HG03196 (cell line): Measurements from ENCODE around the gene MTMR4.
"Not testable (repeated sequence)": the region's sequence is repeated elsewhere in the genome, so short reads cannot be mapped to it uniquely, and the experiment has no call there.

Experiments used
- ATAC-seq: cut with Tn5 transposase; IDR thresholded peaks from one replicate; pipeline ENCODE4 v1.9.1; 2021; ENCODE audit not compliant: unreplicated experiment

Gene MTMR4

GRCh38 chr17:58527306-58527705 is 12.9 kb upstream of the MTMR4 start:
- no peak for ATAC-seq

GRCh38 chr17:58525239-58525638 is 10.8 kb upstream of the MTMR4 start:
- ATAC-seq, result no peak

- no peak for ATAC-seq
Measured at GRCh38 chr17:58521680-58522079, 7.2 kb upstream of the MTMR4 start.

GRCh38 chr17:58520843-58521430 is 6.5 kb upstream of the MTMR4 start:
- ATAC-seq, result no peak

GRCh38 chr17:58517928-58518609 is 3.6 kb upstream of the MTMR4 start:
- ATAC-seq, result peak; percentile 81

DNA sequence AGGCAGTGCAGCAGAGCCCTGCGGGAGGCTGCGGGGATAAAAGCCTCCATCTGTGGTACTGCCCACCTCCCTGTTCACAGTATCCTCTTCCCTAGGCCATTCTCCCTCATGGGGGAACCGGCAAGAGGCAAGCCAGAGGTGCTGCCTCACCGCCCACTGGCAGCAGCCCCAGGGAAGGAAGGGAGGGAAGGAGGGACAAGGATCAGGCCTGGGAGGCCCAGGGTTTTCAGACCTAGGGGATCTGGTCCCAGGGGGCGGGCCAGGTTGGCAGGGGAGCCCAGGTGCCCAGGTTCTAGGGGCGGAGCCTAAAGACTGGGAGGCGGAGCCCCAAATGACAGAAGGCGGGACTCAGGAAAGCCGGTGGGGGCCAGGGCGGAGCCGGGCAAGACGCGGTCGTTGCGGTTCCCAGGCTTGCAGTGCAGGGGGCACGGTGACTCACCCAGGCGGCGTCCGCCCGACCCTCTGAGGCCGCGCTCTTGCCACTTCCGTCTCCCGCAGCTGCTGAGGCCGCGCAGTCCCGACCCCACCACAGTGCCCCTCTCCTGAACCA is 3.0 kb upstream of the MTMR4 start:
- ATAC-seq, result no peak

DNA sequence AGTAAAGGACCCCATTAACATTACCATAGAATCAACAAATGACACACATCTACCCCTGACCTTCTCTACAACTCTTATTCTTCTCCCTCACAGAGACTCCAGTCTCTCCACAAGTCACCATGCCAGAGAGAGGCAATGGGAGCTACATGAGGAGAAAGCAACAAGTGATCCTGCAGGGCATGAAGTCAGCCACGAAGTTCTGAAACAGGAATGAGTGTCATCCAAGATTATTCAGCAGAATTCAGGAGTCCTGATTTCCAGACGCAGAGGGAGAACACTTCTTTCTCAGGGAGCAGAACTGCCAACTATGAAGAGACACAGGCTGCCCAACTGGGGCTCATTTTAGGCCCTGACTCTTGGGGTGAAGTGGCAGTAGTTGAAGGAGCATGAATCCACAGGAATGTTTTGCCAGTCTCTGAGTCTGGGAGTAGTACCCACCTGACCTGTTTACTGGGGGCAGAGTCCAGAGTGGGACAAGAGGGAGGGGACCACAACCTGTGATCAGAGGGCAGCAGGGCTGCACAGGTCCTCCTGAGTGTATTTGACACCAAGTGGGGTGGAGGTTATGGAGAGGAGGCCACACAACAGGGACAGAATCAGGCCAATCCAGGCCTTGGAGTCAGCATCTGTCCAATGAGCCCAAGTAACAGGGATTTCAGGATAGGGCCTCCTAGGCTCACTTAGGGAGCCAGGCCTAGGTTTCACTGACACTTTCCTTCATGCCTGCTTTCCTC is 2.4 kb upstream of the MTMR4 start:
- ATAC-seq, result no peak

DNA sequence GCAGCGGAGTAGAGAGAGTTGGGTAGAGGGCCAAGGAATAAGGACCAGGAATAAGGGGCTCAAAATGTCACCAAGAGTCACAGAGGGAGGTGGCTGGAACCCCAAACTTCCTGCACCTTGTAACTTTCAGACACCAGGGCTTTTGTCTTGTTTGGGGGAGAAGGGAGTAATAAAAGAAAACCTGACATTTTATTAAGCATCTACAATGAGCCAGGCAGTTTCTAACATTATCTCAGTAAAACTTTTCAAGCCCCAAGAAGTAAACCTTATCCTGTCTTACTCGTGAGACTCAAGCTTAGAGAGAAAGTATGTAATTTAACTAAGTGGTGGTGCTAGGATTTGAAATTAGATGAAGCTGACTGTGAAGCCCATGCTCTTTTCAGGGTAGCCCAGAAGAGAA is 848 bp upstream of the MTMR4 start:
- no peak for ATAC-seq

DNA sequence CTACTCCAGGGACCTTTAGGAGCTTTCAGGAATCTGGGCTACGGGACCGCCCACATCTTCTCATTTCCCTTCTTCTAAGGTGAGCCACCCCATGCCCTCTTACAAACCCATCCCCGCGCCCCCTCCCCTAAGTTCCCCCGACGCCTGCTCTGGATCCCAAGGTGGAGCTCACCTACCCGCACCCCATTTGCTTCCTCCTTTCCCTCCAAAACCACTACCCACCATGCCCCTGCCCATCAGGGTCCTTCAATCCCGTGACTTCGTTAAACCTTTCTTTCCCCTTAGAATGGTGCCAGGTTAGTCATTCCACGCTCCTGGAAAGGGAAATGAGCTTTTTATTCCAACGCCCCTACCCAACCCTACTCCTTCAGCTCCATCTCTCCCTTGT is 326 bp upstream of the MTMR4 start:
- ATAC-seq, result no peak

- ATAC-seq, result no peak
Measured at GRCh38 chr17:58513267-58513964, 1.0 kb downstream of the MTMR4 start.

GRCh38 chr17:58510075-58510474 is 4.4 kb downstream of the MTMR4 start:
- ATAC-seq, result no peak

- no peak for ATAC-seq
Measured at GRCh38 chr17:58508341-58509067, 5.9 kb downstream of the MTMR4 start.

DNA sequence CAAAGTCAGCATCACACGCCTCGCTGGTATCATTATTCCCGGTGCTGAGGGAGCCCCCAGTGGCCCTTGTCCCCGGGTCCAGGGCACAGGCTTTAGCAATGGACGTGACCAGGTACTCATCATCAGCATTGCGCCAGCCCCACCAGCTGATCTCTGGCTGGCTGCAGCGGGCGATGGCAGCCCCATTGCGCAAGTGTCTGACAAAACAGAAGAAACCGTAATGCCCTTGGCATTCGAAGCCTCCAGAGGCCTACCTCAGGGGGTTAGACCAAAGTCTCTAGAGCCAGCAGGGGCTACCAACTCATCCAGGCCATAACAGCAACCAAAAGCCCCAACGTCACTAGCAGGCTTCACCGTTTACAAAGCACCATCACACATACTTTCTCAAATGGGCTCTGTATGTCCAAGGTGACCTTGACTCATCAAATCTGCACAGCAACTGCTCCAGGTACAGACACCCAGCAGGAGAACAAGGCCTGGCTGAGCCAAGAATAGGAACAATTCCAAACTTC is 7.3 kb downstream of the MTMR4 start:
- ATAC-seq, result no peak

DNA sequence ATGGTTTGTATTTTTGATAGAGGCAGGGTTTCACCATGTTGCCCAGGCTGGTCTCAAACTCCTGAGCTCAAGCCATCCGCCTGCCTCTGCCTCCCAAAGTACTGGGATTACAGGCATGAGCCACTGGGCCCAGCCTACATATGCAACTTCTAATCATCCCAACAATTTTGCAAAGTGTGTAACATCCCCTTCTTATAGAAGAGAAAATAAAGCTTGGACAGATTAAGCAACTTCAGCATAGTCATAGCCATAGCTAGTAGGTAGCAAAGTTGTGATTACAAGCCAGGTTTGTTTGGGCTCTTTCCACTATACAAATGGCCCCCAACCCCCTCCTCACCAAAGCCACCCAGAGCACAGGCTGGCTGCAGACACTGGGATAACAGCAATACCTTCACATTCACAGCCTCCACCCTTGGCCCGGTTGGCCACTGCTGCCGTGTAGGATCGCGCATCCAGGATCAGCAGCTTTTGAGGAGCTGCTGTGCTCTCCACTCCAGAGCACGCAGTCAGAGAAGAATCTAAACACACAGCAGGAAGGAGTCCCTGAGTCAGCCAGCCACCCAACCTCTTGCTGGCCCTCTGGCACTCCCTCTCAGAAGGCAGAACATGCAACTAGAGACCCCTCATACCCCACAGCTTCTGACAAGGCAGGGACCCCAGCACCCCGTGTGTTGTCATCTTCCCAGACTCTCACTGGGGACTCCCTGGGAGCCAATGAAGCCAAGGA is 7.9 kb downstream of the MTMR4 start:
- ATAC-seq, result no peak

DNA sequence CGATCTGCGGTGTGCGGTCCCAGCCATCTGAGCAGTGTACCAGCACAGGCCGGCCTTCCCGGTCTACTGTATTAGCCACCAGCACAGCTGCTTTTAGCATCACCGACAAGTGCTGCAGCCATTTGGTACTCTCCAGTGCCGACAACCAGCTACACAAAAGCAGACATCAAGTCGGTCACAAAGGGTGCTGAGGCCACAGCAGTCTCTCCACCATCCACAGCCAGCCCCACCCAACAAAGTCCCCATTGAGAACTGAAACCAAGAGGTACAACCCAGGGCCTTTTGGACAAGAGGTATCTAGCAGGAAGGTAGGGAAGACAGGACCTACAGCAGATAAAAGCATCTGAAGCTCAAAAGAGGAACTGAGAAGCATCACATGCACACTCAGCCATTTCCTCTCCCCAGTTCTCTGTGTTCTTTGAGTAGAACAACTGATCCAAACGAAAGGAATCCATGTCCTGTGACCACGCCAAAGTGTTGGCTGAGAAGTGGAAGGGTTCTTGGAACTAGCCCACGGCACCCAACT is 9.5 kb downstream of the MTMR4 start:
- peak; percentile 87 for ATAC-seq

- no peak for ATAC-seq
Measured at GRCh38 chr17:58503866-58504265, 10.6 kb downstream of the MTMR4 start.

GRCh38 chr17:58503134-58503533 is 11.3 kb downstream of the MTMR4 start:
- not testable (repeated sequence) for ATAC-seq

DNA sequence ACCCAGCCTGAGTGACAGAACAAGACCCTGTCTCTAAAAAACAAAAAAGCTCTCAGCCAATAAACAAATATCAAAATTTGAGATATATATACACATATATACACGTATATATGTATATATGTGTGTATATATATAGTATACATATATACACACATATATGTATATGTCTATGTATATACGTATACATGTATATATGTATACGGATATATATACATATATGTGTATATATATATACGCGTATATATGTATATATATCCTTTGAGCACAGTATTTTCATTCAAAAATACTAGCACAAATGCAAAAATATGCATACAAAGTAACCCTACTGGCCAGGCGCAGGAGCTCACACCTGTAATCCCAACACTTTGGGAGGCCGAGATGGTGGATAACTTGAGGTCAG is 13.0 kb downstream of the MTMR4 start:
- ATAC-seq, result no peak

GRCh38 chr17:58498177-58498828 is 16.1 kb downstream of the MTMR4 start:
- no peak for ATAC-seq
